Mesodermal cell (in vitro differentiated cells): ENCODE data around the gene TUBG1.

Source experiments
- H3K27ac ChIP-seq: 2 replicates; pipeline ENCODE4 v1.7.0; 2013; ENCODE audit warnings: mild to moderate bottlenecking, low read depth, low read length, moderate library complexity; ENCODE audit not compliant: severe bottlenecking
- H3K36me3 ChIP-seq: 2 replicates; pipeline ENCODE4 v1.7.1; 2013; ENCODE audit warnings: mild to moderate bottlenecking, low read length, moderate library complexity; ENCODE audit not compliant: control insufficient read depth, insufficient read depth
- H3K4me1 ChIP-seq: one replicate; pipeline ENCODE4 v1.7.1; 2013; ENCODE audit warnings: mild to moderate bottlenecking, low read length; ENCODE audit not compliant: insufficient read depth, control insufficient read depth, poor library complexity, severe bottlenecking
- H3K4me3 ChIP-seq: 2 replicates; pipeline ENCODE4 v1.7.0; 2013; ENCODE audit warnings: low read length, control low read depth, mild to moderate bottlenecking; ENCODE audit not compliant: insufficient read depth, poor library complexity, severe bottlenecking; ENCODE audit errors: extremely low read depth
- H3K9me3 ChIP-seq: 2 replicates; pipeline ENCODE4 v1.7.1; 2013; ENCODE audit warnings: mild to moderate bottlenecking, low read length, moderate library complexity; ENCODE audit not compliant: control insufficient read depth
- WGBS, 2 experiments: methylation state at CpG; one replicate each; pipeline ENCODE4 v1.1.5; 2013; ENCODE audit warnings: missing lambda C conversion rate in 2 of 2; ENCODE audit not compliant: insufficient coverage in 2 of 2; 5-methylcytosine and 5-hydroxymethylcytosine counted together

The TUBG1 gene

DNA sequence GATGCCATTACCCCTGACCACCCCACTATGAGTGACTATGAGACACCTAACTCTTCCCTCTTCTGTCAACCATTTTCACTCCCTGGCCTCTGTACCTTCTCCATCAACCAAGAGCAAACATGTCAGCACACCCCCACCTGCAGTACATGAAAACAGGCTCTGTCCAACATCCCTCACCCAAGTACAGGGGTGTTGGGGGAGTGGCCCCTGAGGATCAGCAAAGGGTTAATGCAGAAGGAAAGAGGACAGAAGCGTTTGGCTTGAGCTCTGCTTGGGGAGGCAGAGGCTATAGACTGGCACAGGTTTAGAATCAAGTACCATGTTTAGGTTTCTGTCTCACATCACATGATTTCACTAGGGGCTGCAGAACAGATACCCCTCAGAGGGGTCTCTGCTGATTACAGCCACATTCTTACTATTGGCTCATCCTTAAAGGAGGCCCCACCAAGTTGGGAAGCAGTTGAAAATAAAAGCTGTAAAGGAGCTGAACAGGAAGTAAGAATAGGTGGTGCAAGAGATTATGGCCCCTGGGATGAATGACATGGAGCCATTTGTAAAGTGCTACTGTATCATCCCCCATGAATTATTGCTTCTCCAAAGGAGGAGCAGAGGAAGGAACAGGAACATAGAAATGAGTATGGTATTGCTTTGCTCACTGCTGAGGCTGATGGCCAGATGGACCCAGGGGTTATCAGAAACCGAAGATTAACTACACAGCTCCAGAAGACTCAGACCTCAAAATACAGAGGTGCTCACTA lies 29.5 kb upstream of the TUBG1 start:
- whole genome bisulfite sequencing, 2 experiments, result 83% methylated on average over 1 of the region's 2 CpGs; no CpG with 5 or more reads in 1 of the 2 experiments
- H3K4me3 ChIP-seq, result no peak overlapping the region
- H3K27ac ChIP-seq, result no peak overlapping the region
- H3K9me3 ChIP-seq, result no peaks in the 10 kb centered on the region
- peaks cover 9% of the 10 kb centered on the region for H3K4me1 ChIP-seq
- peaks cover 73% of the 10 kb centered on the region for H3K36me3 ChIP-seq

DNA sequence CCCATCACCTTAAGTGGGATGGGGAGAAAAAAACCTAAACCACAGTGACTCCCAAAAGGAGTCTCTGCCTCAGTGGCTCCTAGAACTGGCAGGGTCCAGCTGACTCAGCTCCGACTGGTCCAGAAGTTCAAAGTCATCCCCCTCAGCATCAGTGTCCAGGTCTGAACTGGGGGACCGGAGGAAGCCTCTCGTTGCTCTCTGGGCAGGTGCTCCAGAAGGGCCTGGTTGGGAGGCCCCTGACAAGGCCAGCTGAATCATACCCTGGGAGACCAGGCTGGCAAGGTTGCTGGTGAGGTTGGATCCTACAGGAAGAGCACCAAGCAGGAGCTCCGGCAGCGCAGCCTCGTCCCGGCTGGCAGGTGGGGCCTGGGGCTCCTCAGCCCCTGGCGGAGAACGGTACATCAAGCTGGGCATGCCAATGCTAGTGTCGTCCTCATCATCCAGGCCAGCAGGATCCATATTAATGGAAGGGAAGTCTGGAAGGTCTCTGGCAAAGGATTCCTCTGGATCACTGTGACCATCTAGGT lies 27.7 kb upstream of the TUBG1 start:
- Histone ChIP-seq H3K9me3 (no peaks in the 10 kb centered on the region), H3K36me3 (peaks cover 74% of the 10 kb centered on the region), H3K4me3 (no peak overlapping the region), H3K27ac (no peak overlapping the region), H3K4me1 (peaks cover under 1% of the 10 kb centered on the region)
- WGBS, 2 experiments, result 94 to 98% methylated on average over 9 to 10 of the region's 10 CpGs

DNA sequence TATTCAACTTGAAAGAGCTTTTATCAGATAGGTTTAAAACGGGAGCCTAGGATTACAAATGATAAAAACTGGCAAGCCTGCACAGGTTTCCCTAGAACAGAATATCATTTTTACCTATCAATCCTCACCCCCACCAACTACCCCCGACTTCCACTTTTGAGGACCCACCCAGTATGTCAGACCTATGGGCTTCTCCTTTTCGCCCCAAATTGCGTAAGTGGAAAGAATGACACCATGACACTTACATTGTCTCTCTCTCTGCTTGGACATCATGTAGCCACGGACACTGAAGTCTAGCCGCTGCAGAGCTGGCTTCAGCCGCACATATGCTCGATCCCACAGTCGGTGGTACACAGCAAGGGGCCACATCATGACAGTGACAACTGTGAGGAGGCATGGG lies 24.6 kb upstream of the TUBG1 start:
- H3K9me3 ChIP-seq, result no peaks in the 10 kb centered on the region
- 80 to 94% methylated on average over 4 to 8 of the region's 9 CpGs for WGBS, 2 experiments
- H3K36me3 ChIP-seq, result peaks cover 96% of the 10 kb centered on the region
- no peaks in the 10 kb centered on the region for H3K4me1 ChIP-seq
- H3K4me3 ChIP-seq, result no peak overlapping the region
- H3K27ac ChIP-seq, result no peak overlapping the region

DNA sequence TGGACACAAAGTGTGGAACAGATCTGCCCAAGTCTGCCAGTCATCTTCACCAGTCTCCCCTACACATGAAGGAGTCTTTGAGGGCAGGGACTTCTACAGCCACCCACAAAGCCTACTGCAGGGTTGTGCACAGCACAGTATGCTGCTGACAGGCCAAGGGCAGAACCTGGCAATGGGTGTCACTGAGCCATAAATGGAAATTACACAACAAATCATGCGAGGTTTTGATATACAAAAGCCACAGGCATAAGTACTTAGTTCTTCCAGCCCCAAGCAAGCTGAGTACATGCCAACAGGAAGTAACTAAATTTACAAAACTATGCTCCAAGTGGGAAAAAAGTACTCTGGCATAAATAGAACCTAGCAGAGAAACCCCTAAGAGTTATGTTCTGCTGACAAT lies 24.1 kb upstream of the TUBG1 start:
- no peaks in the 10 kb centered on the region for H3K4me1 ChIP-seq
- no peak overlapping the region for H3K27ac ChIP-seq
- no peak overlapping the region for H3K4me3 ChIP-seq
- no peaks in the 10 kb centered on the region for H3K9me3 ChIP-seq
- H3K36me3 ChIP-seq, result peaks cover 96% of the 10 kb centered on the region
- no CpG with 5 or more reads among the region's 1 CpG for WGBS, 2 experiments

DNA sequence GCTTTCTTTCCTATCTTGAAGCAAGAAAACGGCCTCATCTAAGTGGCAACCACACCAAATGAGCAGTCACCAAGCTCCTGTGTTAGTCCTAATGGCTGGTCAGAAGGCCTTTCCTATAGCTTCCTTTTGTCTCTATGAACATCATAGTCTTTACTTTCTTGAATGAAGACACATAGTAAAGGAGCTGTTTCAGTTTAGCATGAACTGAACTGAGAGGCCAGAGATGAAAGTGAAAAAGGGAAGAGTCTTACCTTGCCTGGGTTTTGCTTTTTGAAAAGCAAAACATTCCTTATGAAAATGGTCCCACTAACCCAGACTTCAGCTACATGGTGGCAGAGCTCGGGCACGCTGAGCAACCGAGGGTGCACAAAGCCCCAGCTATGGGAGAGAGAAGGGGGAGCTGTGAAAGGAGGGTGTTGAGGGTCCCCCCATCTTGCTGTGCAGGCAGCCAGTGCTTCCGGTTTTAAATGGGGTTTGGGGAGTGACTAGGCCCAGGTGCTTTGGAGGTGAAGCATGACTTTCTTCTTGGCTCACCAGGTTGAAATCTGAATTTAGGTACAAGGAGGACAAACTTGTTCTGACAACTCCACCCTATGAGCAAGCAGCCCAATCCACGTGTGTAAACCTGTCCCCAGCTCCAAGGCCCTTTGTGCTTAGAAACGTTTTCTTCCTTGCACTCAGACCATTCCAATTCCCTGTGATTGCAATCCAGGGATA lies 22.8 kb upstream of the TUBG1 start:
- H3K4me1 ChIP-seq, result no peaks in the 10 kb centered on the region
- no peak overlapping the region for H3K4me3 ChIP-seq
- H3K36me3 ChIP-seq, result peaks cover 99% of the 10 kb centered on the region
- H3K27ac ChIP-seq, result no peak overlapping the region
- 96 to 98% methylated on average over 3 to 5 of the region's 7 CpGs for WGBS, 2 experiments
- no peaks in the 10 kb centered on the region for H3K9me3 ChIP-seq

DNA sequence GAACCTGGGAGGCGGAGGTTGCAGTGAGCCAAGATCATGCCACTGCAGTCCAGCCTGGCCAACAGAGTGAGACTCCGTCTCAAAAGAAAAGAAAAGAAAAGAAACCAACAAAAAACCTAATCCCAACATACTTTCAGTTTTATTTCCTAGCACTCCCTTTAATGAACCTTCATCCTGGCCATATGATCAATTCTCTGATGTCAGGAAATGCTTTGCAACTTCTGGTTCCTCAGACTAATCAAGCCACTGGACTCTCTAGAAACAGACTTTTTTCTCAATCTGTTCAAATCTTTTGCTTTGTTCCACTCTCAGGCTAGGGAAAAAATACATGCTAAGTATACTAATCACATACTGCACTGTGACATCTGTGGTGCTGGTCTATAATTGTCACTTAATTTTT lies 18.6 kb upstream of the TUBG1 start:
- no peak overlapping the region for H3K27ac ChIP-seq
- H3K36me3 ChIP-seq, result peaks cover 81% of the 10 kb centered on the region
- no peak overlapping the region for H3K4me3 ChIP-seq
- H3K4me1 ChIP-seq, result no peaks in the 10 kb centered on the region
- H3K9me3 ChIP-seq, result no peaks in the 10 kb centered on the region
- WGBS, 2 experiments, result 94 to 100% methylated on average over 2 of the region's 2 CpGs

DNA sequence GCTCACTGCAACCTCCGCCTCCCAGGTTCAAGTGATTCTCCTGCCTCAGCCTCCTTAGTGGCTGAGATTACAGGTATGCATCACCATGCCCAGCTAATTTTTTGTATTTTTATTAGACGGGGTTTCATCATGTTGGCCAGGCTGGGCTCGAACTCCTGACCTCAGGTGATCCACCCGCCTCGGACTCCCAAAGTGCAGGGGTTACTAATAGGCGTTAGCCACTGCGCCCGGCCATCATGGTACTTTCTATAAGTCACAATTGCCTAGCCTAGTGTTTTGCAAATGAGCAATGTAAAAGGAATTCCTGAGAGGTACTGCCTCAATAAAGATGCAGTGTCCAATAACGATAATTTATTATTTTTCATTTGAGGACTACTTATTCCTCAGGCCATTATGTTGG lies 18.1 kb upstream of the TUBG1 start:
- Histone ChIP-seq H3K36me3 (peaks cover 78% of the 10 kb centered on the region), H3K9me3 (no peaks in the 10 kb centered on the region), H3K27ac (no peak overlapping the region), H3K4me3 (no peak overlapping the region), H3K4me1 (no peaks in the 10 kb centered on the region)
- WGBS, 2 experiments, result 75 to 97% methylated on average over 8 of the region's 9 CpGs

DNA sequence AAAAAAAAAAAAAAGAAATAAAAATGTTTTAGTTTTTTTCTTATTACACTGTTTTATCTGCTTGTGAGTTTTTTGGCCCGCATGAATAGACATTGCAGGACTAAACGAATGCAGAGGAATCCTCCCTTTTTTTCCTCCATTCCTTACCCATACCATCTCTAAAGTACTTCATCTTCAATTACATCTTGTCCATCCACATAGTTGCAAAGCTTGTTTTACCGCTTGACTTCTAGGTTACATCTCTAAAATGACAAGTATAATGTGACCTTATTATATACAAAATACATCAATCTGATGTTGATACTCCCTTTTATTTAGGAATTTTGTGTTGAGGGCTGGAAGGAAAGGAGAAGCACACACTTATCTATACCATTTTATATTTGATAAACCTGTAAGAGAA lies 13.1 kb upstream of the TUBG1 start:
- peaks cover 40% of the 10 kb centered on the region for H3K36me3 ChIP-seq
- no peak overlapping the region for H3K27ac ChIP-seq
- no peak overlapping the region for H3K4me3 ChIP-seq
- H3K4me1 ChIP-seq, result no peaks in the 10 kb centered on the region
- no peaks in the 10 kb centered on the region for H3K9me3 ChIP-seq
- WGBS, 2 experiments, result 100% methylated on average over 1 of the region's 3 CpGs; no CpG with 5 or more reads in 1 of the 2 experiments

DNA sequence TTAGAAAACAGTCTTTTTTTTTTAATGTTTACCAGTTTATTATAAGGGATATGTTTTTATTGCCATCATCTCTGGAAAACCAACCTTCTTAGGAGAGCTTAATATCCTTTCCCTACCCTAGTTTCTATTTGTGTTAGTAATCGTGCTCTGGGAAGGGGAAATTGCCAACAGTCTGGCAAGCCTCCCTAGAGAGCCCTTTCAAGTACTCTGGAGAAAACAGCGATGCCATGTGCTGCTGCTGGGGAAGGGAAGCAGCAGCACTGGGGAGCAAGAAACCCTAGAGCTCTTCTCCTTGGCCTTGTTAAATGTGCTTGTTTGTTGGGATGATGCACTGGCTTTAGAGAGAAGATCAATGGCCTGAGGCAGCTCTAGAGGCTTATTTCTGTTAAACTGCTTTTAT lies 10.6 kb upstream of the TUBG1 start:
- whole genome bisulfite sequencing, 2 experiments, result 100% methylated on average over 1 of the region's 2 CpGs
- Histone ChIP-seq H3K36me3 (peaks cover 39% of the 10 kb centered on the region), H3K4me3 (no peak overlapping the region), H3K27ac (no peak overlapping the region), H3K9me3 (no peaks in the 10 kb centered on the region), H3K4me1 (no peaks in the 10 kb centered on the region)

DNA sequence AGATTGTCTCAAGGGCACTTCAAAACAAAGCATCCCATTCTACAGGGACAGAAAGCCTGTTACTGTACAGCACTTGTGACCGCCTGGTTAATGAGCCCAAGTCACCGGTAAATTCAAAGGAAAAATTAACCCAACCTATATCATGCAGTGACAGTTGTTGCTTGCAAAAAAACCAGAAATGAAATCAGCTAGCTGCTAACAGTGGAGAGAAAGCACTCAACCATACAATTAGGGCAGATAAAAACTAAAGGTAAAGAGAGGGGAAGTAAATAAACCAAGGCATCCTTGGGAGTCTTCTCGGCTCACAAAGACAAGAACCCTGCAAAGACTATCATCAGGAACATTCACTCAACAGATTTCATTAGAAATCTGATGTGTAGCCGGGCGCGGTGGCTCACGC lies 6.2 kb upstream of the TUBG1 start:
- Histone ChIP-seq H3K4me1 (peaks cover 3% of the 10 kb centered on the region), H3K4me3 (no peak overlapping the region), H3K27ac (no peak overlapping the region), H3K9me3 (no peaks in the 10 kb centered on the region), H3K36me3 (peaks cover 34% of the 10 kb centered on the region)
- 95 to 98% methylated on average over 4 to 6 of the region's 7 CpGs for WGBS, 2 experiments

DNA sequence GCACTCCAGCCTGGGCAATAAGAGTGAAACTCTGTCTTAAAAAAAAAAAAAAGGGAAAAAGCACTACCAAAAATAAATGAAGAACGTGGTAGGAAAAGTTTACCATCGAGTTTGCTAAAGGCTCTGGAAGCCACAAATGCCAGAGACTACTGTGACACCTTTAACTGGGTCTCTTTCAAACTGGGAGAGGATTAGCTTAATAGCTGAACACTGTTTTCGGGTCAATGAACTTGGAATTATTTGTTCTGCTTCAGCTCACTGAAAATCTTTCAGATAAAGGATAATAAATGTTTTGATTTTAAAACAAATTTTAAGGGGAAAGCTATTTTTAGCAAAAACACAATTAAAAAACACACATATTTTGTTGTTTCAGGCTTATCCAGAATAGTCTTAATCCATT lies 1.7 kb upstream of the TUBG1 start:
- WGBS, 2 experiments, result 89 to 90% methylated on average over 3 of the region's 3 CpGs
- H3K9me3 ChIP-seq, result no peaks in the 10 kb centered on the region
- no peak overlapping the region for H3K27ac ChIP-seq
- peaks cover 40% of the 10 kb centered on the region for H3K36me3 ChIP-seq
- peak overlapping the region; percentile 94 for H3K4me3 ChIP-seq
- peaks cover 3% of the 10 kb centered on the region for H3K4me1 ChIP-seq
